Mesenteric fat pad (tissue), 1 donor: ENCODE results near the gene FARP1. TPM values are rescaled to one million over a fixed set of nuclear protein-coding genes. Genes with fewer than 3 reads are reported as not detected.

Source experiments
- DNase-seq: peaks from one replicate; pipeline ENCODE4 v3.0.0-alpha.2; 2020; ENCODE audit warnings: low spot score
- total RNA-seq: library from RNA; stranded (reverse); fragmentation: NEBNext Ultra II Directional; extraction: Animal tissue kit (Norgen Biotek cat#: 25700); gene quantifications from one replicate; pipeline ENCODE4 v1.2.1, GENCODE V29; 2021
- donor health status: DM: yes; HTN: yes; CAD: no.

The FARP1 gene
- total RNA-seq, 1 donor from 2014 or later, result 42.5 TPM

DNA sequence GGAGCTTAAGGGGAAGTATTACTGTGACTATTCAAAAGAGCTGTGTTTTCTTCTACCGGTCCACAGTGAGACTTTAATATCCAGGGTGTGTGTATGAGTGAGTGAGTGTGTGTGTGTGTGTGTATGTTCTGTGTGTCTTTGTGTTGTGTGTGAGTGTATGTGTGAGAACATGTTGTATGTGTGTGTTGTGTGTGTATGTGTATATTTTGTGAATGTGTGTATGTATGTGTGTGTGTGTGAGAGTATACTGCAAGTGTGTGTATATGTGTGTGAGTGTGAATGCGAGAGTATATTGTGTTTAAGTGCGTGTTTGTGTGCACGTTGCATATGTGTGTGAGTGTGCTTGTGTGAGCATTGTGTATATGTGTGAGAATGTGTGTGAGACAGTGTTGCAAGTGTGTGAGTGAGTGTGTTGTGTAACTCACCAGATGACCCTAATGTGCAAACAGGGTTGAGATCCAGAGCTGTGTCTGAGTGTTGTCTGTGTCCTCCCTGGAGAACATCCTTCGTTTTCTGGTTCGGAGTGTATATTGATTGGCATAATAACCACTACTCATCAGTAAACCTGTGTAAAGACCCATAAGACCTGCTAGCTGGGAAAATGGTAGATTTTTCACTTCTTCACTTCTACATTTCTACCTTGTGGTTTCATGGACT, 135.3 kb downstream of the FARP1 start:
- DNase-seq, result no peak

DNA sequence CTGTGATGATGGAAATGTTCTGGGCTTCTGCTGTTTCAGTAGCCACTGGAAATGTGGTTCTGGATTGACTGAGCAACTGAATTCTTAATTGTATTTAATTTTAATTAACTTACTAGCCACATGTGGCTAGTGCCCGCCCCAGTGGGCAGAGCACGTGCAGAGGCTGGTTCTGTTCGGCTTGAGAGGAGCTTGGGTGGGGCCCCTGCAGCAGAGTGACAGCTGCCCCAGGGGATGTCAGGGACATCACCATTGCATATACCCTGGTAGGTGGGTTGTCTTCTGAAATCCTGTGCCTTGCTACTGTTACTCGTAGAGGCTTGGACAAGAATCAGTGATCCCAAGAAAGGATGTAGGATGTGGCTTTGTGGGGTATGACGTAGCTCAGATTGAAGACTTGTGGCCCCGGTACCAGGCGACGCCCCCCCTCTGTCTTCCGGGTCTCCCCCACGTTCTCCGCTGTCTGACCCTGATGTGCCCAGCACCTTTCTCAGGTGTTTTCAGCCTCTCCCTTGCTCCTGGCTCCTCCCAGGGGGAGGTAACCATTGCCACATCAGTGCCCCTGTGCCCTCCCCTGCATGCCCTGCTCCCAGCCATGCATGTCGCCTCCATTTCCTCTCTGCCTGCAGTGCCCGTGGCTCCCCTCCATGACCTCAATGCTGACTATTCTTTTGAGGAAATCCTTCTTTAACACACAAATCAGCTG, 136.7 kb downstream of the FARP1 start:
- DNase-seq, result no peak

DNA sequence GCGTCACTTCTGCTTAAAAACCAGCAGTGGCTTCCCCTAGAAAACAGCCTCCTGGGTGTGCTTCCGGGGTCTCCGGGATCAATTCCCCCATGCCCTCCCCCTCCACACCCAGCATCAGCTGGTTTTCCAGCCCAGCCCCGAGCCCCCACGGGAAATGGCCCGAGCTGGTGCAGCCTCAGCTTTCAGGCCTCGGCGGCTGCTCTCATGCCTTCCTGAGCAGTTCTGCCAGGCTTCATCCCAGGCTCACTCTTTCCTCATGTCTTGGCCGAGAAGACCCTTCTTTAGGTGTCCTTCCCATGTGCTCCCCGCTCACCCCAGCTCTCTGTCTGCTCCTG, 137.2 kb downstream of the FARP1 start:
- no peak for DNase-seq

DNA sequence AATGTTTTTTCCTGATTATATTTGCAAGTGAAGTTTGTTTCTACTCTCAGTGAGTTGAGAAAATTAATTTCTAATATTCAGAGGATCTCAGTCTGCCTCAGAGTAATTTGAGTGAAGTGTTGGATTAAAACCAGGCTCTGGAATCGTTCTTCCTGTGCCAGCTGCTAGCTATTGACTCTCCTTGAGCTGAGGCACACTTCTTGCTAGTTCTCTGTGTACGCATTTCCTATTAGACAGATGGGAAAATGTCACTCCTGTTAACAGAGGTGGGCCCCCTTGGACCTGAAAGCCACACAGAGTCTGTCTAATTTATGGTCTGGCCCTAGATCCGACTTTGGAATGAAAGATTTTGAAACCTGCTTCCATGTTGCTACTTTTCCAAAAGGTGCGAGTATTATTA, 141.8 kb downstream of the FARP1 start:
- no peak for DNase-seq

DNA sequence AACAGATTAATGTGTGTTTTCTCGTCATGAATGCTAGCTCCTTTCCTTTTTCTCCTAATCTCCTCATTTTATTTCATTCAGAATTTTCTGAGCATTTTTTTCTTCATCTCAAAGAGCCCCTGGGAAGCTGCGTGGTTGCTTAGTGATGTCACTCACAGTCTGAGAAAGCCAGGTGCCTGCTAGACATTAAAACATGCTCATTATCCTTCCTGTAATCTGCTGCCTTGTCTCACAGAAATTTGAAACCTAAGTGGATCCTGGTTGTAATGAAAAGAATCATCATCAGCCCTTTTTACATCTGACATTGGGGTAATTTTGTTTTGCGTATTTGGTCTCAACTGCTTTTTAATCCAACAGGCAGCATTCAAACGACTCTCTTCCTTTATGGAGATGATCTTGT, 142.4 kb downstream of the FARP1 start:
- no peak for DNase-seq

DNA sequence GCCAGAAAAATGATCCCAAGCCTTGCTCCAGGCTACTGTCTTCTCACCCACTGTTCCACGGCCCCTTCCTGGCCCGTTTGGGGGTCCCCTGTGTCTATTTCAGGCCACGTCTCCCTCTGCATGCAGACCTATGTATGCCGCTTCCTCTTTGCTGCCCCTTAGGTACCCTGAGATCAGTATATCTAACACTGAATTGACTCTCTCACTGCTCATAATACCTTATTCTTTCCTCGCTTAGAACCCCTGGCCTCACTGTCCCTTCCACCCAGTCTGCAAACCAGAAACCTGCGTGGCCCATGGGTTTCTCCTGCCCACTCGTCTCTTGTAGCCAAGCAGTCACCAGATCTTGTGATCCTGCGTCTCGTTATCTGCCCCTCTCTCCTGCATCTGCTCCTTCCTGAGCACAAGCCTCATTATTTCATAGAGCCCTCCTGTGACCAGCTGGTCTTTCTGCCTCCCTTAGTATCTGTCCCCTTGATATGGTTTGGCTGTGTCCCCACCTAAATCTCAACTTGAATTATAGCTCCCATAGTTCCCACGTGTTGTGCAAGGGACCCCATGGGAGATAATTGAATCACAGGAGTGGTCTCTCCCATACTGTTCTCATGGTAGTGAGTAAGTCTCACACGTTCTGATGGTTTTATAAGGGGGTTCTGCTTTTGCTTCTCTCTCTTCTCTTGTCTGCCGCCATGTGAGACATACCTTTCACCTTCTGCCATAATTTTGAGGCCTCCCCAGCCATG, 143.1 kb downstream of the FARP1 start:
- no peak for DNase-seq

DNA sequence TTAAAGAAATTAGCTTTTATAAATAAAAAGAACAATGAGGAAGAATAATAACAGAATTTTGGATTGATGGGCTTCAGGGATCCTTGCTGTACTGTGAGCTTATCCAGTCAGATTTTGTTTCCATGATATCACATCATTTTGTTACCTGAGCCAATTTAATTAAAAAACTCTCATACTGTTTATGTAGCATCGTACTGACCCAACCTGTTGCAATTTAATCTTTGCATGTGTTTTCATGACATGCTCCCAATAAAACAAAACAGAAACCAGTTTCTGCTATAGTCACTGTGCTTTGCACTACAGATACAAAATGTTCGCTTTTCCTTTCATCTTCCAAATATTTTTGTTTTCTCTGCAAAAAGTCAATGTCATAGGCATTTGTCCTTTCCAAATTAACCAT, 143.9 kb downstream of the FARP1 start:
- DNase-seq, result no peak

DNA sequence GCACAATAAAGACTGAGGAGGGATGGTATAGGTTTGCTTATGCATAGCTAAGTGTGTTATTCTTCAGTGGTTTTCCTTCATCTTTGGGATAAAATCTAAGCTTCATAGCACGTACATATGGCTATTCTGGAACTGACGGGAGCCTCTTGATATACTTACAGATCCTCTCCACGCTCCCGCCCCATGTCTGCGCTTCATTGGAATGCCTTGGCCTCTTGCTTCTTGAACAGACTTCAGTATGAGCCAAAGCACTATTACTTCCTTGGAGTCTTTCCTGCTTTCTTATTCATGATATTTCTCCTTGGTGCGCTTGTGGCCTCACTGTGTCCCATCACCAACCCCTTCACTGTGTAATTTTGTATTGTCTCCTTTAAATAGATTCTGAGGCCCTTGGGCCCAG, 145.3 kb downstream of the FARP1 start:
- no peak for DNase-seq

DNA sequence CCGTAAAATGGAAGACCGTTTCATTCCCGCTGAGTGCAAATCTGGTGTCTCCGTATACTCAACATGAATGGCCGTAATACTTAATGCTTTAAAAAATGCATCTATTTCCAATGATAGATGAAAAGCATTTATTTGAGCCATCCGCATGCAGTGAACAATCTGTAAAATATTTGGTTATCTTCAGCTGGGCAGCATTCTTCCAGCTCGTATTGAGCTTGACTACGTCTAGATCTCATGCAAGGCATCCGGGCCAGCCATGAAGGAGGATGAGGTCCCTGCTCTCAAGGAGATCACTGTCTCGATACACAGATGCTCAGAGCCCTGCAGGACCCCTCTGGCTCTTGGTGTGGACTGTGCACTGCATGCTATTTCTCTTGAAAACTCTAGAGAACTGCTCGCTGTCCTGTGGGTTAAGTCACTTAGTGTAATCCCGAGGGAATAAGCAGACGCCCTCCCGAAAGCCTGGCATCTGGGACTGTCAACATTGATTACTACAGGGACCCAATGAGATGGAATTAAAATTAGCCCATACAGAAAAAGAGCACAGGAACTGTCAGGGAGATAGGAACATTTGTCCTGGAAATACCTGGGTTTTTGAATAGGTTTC, 146.5 kb downstream of the FARP1 start:
- no peak for DNase-seq

DNA sequence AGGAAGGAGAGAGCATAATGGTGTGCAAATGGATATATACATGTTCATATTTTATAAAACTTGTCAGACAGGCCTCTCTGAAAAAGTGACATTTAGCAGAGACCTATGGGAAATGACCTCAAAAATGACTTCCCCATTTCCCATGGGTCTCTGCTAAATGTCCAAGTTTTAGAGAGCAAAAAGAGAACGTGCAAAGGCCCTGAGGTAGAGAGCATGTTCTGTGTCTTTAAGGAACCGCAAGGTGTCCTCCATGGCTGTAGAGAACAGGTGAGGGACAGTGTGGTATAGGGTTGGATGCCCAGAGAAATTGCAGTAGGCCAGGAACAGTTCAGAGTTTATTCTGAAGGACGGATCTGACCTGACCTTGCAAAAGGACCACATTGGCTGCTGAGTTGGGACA, 147.4 kb downstream of the FARP1 start:
- DNase-seq, result no peak

DNA sequence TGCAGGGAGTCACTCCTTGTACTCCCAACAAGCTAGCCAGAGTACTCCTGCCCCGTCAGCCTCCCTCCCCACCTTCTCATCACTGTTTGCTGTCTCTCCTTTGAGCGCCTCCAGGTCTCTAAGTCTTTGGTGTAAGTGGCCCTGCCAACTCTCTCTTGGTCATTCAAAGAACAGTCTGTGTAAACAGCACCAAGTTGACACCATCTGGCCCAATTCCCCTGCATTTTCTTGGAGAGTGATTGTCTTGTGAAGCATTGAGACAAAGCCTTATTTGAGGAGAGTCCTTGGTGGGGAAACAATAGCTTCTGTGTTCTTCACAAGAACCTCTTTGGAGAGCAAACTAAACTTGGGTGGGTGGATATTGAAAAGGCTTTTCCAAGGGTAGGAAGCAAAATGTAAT, 148.8 kb downstream of the FARP1 start:
- DNase-seq, result no peak

DNA sequence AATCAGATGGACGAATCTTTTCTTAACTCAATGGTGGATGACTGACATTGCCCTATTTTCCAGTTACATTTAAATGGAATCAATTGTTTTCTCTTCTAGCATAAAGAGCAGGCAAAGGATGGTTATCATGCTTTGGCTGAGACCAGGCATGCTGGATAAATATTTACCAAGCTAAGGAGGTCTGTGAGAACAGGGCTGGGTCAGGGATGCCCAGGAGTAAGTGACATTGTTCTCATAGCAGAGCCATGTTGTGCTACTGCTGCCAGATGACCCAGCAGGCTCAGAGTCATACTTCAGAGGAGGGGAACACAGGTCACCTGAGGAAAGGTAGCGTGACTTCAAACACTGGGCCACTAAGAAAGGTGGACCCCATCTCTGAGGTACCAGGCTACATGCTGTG, 150.2 kb downstream of the FARP1 start:
- no peak for DNase-seq

DNA sequence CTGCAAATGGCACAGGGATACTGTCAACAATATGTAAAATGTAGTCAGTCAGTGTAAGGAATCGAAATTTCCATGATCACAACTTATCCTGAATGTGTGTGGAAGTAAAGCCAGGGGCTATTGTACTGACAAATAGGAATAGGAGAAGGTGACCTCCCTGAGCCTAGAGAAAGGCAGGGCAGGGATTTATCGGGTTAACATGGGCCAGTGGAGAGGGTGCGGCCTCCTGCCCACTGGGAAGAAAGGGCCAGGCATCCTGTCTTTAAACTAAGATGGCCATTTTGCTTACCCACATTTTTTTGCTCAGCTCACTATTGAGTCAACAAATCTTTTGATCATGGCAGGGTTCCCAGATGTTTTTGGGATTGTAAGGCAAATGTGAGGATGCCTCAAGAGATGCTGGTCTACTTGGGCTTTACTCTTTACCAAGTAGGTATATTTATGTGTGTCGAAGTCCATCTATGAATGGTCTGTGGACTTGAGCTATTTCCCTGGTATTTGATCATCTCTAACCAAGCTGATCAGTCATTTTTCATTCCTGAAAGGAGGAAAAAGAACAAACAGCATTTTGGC, 150.8 kb downstream of the FARP1 start:
- DNase-seq, result no peak

DNA sequence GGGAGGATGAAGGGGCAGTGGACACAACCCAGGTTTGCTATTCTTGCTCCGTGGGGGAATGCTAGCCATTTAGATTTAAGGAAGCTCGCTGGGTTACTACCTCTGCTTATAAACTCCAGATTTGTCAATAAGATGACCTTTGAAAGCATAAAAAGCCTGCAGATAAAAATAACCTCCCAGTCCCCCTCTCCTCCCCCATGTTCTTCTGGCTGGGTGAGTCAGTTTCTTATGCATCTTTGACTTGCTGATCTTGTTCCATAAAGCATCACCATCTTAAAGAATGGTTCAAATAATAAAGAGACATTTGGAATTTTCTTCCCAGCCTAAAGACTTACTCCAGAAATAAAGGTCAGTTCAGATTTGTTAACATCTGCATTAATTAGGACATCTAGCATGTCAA, 152.5 kb downstream of the FARP1 start:
- no peak for DNase-seq

DNA sequence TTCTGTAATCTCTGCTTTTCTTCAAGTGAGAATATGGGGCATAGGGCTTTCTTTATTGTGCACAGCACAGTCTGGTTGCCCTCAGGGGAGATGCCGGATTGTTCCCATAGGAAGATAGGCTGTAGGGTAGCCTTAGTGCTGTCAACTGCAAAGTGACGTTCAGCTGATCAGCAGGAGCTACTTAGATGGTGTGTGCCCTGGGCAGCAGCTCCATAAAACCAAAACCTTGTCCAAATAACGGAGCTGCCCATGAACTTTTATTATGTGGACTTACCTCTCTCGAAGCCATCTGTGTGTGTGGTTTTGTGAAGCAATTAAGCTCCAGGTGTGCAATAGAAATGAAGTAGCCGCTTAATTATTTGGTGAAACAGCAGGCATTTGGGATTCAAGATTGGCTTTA, 154.2 kb downstream of the FARP1 start:
- DNase-seq, result no peak

DNA sequence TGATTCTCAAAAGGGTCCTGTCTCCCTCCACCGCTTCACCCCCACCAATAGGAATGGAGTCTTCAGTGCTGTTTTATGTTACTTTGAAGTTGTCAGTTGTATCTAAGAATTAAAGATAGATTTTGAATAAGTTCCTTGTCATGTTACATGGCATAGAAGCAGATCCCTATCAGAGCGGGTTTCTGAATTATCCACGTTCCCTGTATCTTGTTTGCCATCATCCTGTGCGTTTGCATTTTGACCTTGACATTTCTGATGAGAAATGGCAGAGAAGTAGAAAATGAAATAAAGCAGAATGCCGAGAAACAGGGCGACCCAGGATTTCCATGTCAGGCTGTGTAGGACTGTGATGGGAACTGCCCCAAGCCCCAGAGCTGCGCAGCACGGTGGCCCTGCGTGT, 154.9 kb downstream of the FARP1 start:
- DNase-seq, result no peak

DNA sequence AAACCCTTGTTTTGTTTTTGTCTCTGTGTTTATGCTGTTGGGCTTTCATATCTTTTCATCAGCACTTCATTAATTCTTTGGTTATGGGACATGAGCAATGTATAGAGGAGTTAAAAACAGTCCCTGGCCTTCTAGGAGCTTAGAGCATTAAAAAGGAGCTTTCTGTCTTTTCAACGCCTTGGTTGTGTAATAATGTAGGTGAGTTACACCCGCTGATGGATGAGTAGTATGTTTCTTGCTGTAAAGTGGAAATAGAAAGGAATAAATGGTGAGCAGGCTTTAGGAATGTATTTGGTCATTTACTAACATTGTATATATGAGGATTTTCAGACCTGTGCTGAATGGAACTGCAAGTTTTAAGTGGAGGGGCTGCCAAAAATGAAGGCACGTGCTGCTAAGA, 155.7 kb downstream of the FARP1 start:
- DNase-seq, result no peak

DNA sequence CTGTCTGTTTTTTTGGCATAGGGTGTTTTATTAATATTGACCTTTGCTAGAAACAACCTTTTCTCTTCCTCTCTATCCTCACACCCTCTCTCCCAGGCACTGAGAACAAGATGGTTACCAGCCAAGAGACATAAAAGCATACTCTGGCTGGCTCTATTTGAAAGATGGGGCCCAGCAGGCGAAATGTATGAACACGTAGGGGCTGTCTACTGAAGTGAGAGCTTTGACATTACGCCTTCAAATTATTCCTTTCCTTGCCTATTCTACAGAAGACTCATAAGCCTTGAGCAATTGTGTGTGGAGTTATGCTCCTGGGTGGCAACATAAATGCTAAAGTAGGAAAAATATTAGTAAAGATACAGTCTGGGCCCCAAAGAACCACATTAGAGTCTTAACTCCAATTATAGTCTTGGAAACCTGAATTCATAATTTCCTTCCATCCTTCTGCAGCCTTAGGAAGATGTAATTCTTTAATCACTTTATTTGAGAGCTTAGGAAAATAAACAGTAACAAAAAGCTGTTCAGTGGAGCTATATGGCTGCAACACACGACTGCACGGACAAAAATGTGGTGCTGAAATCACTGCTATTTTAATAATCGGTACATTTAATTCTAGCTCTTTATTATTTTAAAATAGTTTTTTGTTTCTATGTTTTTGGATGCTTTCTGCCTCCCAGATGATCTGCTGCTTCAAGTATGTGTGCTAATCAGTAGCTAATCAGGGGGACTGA, 156.5 kb downstream of the FARP1 start:
- no peak for DNase-seq

DNA sequence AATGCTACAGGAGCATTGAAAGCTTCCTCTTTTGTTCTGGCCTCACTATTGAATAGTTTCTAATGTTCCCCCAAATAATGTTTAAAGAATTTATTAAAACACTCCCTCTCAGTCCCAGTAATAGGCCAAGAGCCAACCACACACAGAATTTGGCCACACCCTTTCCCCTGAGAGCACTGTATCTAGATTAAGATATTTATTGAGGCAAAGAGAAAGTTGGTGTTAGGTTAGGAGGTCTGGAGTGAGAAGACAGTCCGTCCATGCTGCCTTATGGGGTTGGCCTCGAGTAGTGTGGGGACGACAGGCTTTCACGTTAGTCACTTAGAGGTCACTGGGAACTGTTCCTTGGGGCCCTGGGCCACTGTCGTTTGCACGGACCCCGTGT, 157.1 kb downstream of the FARP1 start:
- DNase-seq, result no peak

DNA sequence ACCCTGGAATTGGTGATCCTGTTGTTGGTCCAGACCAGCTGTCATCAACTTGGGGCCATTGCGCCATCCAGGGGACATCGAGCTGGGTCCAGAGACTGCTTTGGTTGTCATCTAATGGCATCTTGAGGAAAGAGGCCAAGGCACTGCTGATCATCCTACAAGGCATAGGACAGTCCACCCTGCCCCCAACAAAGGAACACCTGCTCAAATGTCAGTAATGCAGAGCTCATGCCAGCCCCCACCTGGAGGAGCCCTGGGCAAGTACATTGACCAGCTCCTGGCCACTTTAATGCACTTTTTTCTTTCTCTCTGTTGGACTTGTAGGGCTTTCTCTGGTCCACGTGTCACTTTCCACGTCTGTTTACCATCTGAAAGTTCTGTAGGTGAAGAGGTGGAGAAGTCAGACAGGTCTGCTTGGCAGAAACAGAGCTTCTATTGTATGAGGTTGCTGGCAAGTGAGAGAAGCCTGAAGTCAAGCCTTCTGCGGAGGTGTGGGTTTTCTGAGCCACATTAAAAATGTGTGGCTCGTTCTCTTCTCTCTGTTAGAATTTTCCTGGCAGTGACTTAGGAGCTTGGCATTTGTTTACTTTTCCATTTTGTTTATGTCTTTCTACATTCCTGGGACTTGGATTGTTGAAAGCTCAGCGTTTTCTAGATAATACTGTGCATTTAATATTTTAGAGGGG, 158.2 kb downstream of the FARP1 start:
- DNase-seq, result no peak

DNA sequence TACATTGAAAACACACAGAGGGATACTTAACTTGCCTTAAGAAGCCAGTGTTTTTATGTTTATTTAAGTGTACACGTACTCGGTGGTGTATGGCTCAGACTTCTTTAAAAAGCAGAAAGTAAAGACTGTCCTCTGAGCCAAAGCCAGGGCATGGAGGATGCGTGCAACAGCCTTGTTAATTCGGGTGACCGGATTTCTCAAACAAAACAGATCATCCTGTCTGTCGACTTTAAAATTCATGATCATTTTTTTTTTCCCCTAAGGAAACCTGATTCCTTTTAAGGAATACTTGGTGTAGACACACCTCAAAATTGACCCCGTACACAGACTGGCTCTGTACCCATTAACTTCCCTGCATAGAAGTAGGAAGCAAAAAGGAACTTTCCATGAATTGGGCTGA, 158.8 kb downstream of the FARP1 start:
- no peak for DNase-seq
